ENCODE results near the gene SLC23A3. TPM values are rescaled to one million over a fixed set of nuclear protein-coding genes. Genes with fewer than 3 reads are reported as not detected.

Gene SLC23A3
- polyA plus RNA-seq, 1 donor (not counting 4 experiments of a cell fraction or from before 2014, with no cell fraction given), result 1.4 TPM

DNA sequence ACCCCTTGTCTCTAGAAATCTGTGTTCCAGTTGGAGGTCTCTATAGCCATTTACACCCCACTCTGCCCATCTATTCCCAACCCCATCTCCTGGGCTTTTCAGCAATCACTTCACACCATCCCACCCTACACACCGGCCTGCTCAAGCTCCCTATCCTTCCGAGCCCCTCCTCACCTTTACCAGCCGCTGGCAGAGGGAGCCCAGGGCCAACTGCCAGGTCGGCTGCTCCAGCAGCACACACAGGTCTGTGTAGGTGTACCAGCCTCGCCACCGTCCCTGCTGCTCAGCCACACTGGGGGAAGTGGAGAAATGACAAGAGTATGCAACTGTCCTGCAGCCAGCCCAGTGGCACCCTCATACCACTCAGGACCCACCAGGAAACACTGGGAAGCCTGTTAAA is 3.3 kb upstream of the SLC23A3 start:
- TF ChIP-seq, protein P1, sequence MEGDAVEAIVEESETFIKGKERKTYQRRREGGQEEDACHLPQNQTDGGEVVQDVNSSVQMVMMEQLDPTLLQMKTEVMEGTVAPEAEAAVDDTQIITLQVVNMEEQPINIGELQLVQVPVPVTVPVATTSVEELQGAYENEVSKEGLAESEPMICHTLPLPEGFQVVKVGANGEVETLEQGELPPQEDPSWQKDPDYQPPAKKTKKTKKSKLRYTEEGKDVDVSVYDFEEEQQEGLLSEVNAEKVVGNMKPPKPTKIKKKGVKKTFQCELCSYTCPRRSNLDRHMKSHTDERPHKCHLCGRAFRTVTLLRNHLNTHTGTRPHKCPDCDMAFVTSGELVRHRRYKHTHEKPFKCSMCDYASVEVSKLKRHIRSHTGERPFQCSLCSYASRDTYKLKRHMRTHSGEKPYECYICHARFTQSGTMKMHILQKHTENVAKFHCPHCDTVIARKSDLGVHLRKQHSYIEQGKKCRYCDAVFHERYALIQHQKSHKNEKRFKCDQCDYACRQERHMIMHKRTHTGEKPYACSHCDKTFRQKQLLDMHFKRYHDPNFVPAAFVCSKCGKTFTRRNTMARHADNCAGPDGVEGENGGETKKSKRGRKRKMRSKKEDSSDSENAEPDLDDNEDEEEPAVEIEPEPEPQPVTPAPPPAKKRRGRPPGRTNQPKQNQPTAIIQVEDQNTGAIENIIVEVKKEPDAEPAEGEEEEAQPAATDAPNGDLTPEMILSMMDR (optimal IDR thresholded peaks at IDR 0.05 in 1 of 3, IDR thresholded peaks at IDR 0.05 in 1 of 3, conservative IDR thresholded peaks at IDR 0.05 in 1 of 3; ENCODE audit: extremely low read depth in 1 of 3, insufficient read depth in 2 of 3, low read length in 3 of 3), result no peak
- no peak for TF ChIP-seq EZH2 (IDR thresholded peaks at IDR 0.05; ENCODE audit: low read length)
- no peak for FAIRE-seq
- H3K4me3 ChIP-seq (ENCODE audit: control insufficient read depth in 2 of 3, extremely low read depth in 1 of 3, insufficient read depth in 2 of 3, low read depth in 1 of 3, low read length in 3 of 3), result no peak overlapping the region
- no peaks in the 10 kb centered on the region for H3K9me1 ChIP-seq (ENCODE audit: control insufficient read depth, extremely low read depth, insufficient read depth, low read length)
- H3K27me3 ChIP-seq (ENCODE audit: control insufficient read depth, extremely low read depth, insufficient read depth, low read length), result no peaks in the 10 kb centered on the region
- dilution Hi-C loops (cut with MboI; ENCODE audit: extremely low pct_ligation_motif_present, low sequenced_read_pairs), result no loop called here
- no peak overlapping the region for H2AFZ ChIP-seq (ENCODE audit: control insufficient read depth, low read length)
- peaks cover 15 to 18% of the 10 kb centered on the region in 2 experiments for H3K36me3 ChIP-seq (ENCODE audit: control insufficient read depth in 2 of 2, extremely low read depth in 1 of 2, insufficient read depth in 2 of 2, low read length in 2 of 2)
- no peaks in the 10 kb centered on the region for H3K9me3 ChIP-seq (ENCODE audit: control insufficient read depth, low read depth, low read length)
- no peak for DNase-seq (ENCODE audit: low read depth, low spot score)
- peaks cover 10% of the 10 kb centered on the region for H3K79me2 ChIP-seq (ENCODE audit: control insufficient read depth, insufficient read depth, low read length)
- H3K4me2 ChIP-seq (ENCODE audit: control insufficient read depth, extremely low read depth, insufficient read depth, low read depth, low read length), result no peak overlapping the region
- H3K27ac ChIP-seq (ENCODE audit: control insufficient read depth, insufficient read depth, low read length), result no peak overlapping the region
- peaks cover 12% of the 10 kb centered on the region for H3K4me1 ChIP-seq (ENCODE audit: control insufficient read depth, extremely low read depth, insufficient read depth, low read length)
- H3K9ac ChIP-seq (ENCODE audit: control insufficient read depth, extremely low read depth, insufficient read depth, low read length), result no peak overlapping the region
- no peaks in the 10 kb centered on the region for H4K20me1 ChIP-seq (ENCODE audit: control insufficient read depth, extremely low read depth, insufficient read depth, low read length)

DNA sequence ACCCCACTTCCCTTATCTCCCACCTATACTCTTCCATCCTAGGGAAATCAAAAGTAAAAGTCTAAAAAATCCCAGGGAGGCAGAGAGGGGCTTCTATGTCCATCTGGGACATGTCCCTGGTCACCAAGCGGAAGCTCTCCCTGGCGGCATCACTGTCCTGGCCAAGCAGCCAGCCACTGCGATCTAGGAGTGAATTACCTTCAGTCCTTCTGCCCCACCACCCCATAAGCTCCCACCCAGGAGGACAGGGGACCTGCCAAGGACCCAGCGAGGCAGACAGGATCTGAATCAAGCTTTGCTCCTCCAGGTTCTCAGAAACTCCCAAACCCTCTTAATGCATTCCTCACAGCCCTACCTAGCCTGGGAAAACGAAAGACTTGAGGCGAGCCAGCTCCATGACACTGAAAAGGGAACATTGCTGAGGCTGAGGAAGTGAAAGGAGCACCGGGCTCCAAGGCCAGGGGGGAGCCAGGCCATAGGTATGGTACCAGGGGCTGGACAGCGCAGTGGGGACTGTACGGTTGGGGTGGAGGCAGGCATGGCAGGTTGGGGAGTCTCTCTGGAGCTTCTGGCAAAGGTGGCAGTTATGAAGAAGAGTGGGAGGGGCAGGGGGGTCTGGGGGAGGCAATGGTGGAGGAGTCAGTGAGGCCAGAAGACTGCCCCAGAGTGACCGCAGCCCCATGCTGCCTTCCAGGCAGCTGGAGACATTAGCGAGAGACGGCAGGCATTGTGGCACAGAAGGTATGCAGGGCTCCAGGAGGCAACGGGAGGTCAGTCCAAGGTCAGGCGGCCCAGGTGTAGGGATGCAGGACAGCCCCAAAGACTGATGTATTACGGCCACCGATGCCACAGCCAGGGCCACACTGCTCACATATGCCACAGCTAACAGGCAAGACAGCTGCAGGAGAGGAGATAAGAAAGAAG is 2.7 kb upstream of the SLC23A3 start:
- H3K27me3 ChIP-seq (ENCODE audit: control insufficient read depth, extremely low read depth, insufficient read depth, low read length), result no peaks in the 10 kb centered on the region
- H3K9me1 ChIP-seq (ENCODE audit: control insufficient read depth, extremely low read depth, insufficient read depth, low read length), result no peaks in the 10 kb centered on the region
- peaks cover 10% of the 10 kb centered on the region for H3K79me2 ChIP-seq (ENCODE audit: control insufficient read depth, insufficient read depth, low read length)
- H3K36me3 ChIP-seq (ENCODE audit: control insufficient read depth in 2 of 2, extremely low read depth in 1 of 2, insufficient read depth in 2 of 2, low read length in 2 of 2), result peaks cover 15 to 19% of the 10 kb centered on the region in 2 experiments
- FAIRE-seq (no peak), DNase-seq (ENCODE audit: low read depth, low spot score) (no peak)
- H3K9ac ChIP-seq (ENCODE audit: control insufficient read depth, extremely low read depth, insufficient read depth, low read length), result no peak overlapping the region
- no peak overlapping the region for H3K4me3 ChIP-seq (ENCODE audit: control insufficient read depth in 2 of 3, extremely low read depth in 1 of 3, insufficient read depth in 2 of 3, low read depth in 1 of 3, low read length in 3 of 3)
- no peak for TF ChIP-seq EZH2 (IDR thresholded peaks at IDR 0.05; ENCODE audit: low read length)
- TF ChIP-seq, protein P1 (optimal IDR thresholded peaks at IDR 0.05 in 1 of 3, IDR thresholded peaks at IDR 0.05 in 1 of 3, conservative IDR thresholded peaks at IDR 0.05 in 1 of 3; ENCODE audit: extremely low read depth in 1 of 3, insufficient read depth in 2 of 3, low read length in 3 of 3), result no peak
- no peaks in the 10 kb centered on the region for H3K9me3 ChIP-seq (ENCODE audit: control insufficient read depth, low read depth, low read length)
- no peaks in the 10 kb centered on the region for H4K20me1 ChIP-seq (ENCODE audit: control insufficient read depth, extremely low read depth, insufficient read depth, low read length)
- dilution Hi-C loops (cut with MboI; ENCODE audit: extremely low pct_ligation_motif_present, low sequenced_read_pairs), result no loop called here
- H3K4me2 ChIP-seq (ENCODE audit: control insufficient read depth, extremely low read depth, insufficient read depth, low read depth, low read length), result no peak overlapping the region
- H2AFZ ChIP-seq (ENCODE audit: control insufficient read depth, low read length), result no peak overlapping the region
- no peak overlapping the region for H3K27ac ChIP-seq (ENCODE audit: control insufficient read depth, insufficient read depth, low read length)
- peaks cover 11% of the 10 kb centered on the region for H3K4me1 ChIP-seq (ENCODE audit: control insufficient read depth, extremely low read depth, insufficient read depth, low read length)

All from keratinocyte (primary cell).